ENCODE results near the gene RFX8. TPM values are rescaled to one million over a fixed set of nuclear protein-coding genes. Genes with fewer than 3 reads are reported as not detected.

RFX8 gene
- total and polyA plus RNA-seq, 3 experiments from 2014 or later, result not detected

- ChIA-PET POLR2A (no interaction called here), CTCF (no interaction called here)
- Mint-ChIP-seq H3K36me3 (peaks cover 0 to 6% (median 3%) of the 10 kb centered on the region in 3 donors), H3K9me3 (no peaks in the 10 kb centered on the region), H3K4me1 (no peaks in the 10 kb centered on the region), H3K27me3 (peaks cover 29 to 66% of the 10 kb centered on the region in 2 donors), H3K27ac (no peak overlapping the region), H3K4me3 (no peak overlapping the region)
- Histone ChIP-seq H3K4me3 (ENCODE audit: low read length) (no peak overlapping the region), H3K9me3 (ENCODE audit: low read length) (no peaks in the 10 kb centered on the region), H3K4me1 (ENCODE audit: insufficient read depth, low read length) (no peaks in the 10 kb centered on the region), H3K27me3 (ENCODE audit: insufficient read depth, low read length, poor library complexity, severe bottlenecking) (peaks cover 6% of the 10 kb centered on the region), H3K27ac (ENCODE audit: low read depth, low read length) (no peak overlapping the region), H3K36me3 (ENCODE audit: insufficient read depth, low read length) (no peaks in the 10 kb centered on the region)
- DNase-seq, result no peak
Measured at GRCh38 chr2:101396316-101396717, 78.6 kb downstream of the RFX8 start.

DNA sequence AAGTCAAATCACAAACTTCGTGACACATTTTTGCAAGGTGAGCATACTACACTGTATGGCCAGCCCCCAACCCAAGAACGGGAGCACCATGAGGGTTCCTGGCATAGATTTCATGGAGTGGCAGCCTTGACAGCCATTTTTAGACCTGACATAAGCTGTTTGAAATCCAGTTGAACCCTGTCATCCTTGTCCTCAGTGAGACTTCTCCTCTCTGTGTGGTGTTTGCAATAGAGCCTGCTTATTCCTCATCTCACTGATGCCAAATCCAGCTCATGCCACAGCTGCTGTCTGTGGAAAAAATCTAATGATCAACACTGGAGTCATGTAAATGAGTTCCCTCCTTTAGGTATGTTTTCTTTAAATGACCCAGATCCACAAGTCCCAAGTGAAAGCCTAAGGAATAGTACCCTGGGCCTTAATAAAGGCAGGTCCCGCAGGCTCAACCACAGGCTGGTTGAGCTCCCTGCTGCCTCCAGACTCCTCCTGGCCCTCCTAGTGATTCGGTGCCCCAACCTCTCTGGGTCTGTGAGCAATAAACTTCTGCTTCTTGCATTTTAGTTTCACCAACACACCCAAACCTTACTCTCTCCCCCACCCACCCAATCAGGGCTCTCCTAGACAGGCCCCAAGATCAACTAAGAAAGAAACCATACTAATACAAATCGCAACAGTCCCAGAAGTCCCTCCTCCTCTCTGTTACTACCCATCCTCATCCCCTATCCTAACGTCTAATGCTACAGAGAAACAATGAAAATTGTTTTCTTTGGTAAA is 79.2 kb downstream of the RFX8 start:
- no peak overlapping the region for H3K27ac Mint-ChIP-seq
- POLR2A ChIA-PET, result no interaction called here
- Histone ChIP-seq H3K27me3 (ENCODE audit: insufficient read depth, low read length, poor library complexity, severe bottlenecking) (peaks cover 6% of the 10 kb centered on the region), H3K36me3 (ENCODE audit: insufficient read depth, low read length) (no peaks in the 10 kb centered on the region), H3K27ac (ENCODE audit: low read depth, low read length) (no peak overlapping the region), H3K9me3 (ENCODE audit: low read length) (no peaks in the 10 kb centered on the region), H3K4me1 (ENCODE audit: insufficient read depth, low read length) (no peaks in the 10 kb centered on the region), H3K4me3 (ENCODE audit: low read length) (no peak overlapping the region)
- no peak overlapping the region for H3K4me3 Mint-ChIP-seq
- peaks cover 0 to 6% (median 3%) of the 10 kb centered on the region in 3 donors for H3K36me3 Mint-ChIP-seq
- peaks cover 26 to 69% of the 10 kb centered on the region in 2 donors for H3K27me3 Mint-ChIP-seq
- no peak for DNase-seq
- CTCF ChIA-PET, result no interaction called here
- H3K4me1 Mint-ChIP-seq, result no peaks in the 10 kb centered on the region
- H3K9me3 Mint-ChIP-seq, result no peaks in the 10 kb centered on the region

DNA sequence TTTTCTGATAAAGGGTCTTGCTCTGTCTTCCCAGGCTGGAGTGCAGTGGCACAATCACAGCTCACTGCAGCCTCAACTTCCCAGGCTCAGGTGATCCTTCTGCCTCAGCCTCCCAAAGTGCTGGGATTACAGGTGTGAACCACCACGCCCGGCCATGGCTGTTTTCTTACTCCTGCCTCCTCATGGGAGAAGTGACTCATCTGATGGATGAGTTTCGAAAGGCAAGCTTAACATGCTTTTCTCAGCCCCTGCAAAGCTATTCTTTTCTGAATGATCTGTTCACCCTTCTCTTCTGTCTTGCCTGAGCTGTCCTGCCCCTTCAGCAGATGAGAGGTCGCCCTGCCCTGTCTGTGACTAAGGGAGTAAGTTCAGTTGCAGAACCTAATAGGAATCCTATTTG is 86.7 kb downstream of the RFX8 start:
- Histone ChIP-seq H3K4me3 (ENCODE audit: low read length) (no peak overlapping the region), H3K9me3 (ENCODE audit: low read length) (no peaks in the 10 kb centered on the region), H3K4me1 (ENCODE audit: insufficient read depth, low read length) (peaks cover 13% of the 10 kb centered on the region), H3K27ac (ENCODE audit: low read depth, low read length) (no peak overlapping the region), H3K27me3 (ENCODE audit: insufficient read depth, low read length, poor library complexity, severe bottlenecking) (peaks cover 25% of the 10 kb centered on the region), H3K36me3 (ENCODE audit: insufficient read depth, low read length) (no peaks in the 10 kb centered on the region)
- Mint-ChIP-seq H3K4me1 (peaks cover 5 to 12% (median 7%) of the 10 kb centered on the region in 3 donors), H3K9me3 (no peaks in the 10 kb centered on the region), H3K36me3 (no peaks in the 10 kb centered on the region), H3K27ac (no peak overlapping the region), H3K4me3 (peak overlapping the region in 6 of 7 donors; percentile 13 to 76 (median 40)), H3K27me3 (peaks cover 47 to 74% of the 10 kb centered on the region in 2 donors)
- ChIA-PET POLR2A (no interaction called here), CTCF (interaction anchor here (0.8 to 4.9 kb wide), 9 partner anchors 12 to 114 kb away, joined by 3 to 21 read pairs (median 4); no protein-coding TSS in a partner anchor)
- DNase-seq, result no peak

- H3K9me3 Mint-ChIP-seq, result no peaks in the 10 kb centered on the region
- Histone ChIP-seq H3K27me3 (ENCODE audit: insufficient read depth, low read length, poor library complexity, severe bottlenecking) (peaks cover 25% of the 10 kb centered on the region), H3K27ac (ENCODE audit: low read depth, low read length) (no peak within 1 kb of the TSS), H3K36me3 (ENCODE audit: insufficient read depth, low read length) (no peaks in the 10 kb centered on the region), H3K4me1 (ENCODE audit: insufficient read depth, low read length) (peaks cover 13% of the 10 kb centered on the region), H3K9me3 (ENCODE audit: low read length) (no peaks in the 10 kb centered on the region), H3K4me3 (ENCODE audit: low read length) (peak within 1 kb of the TSS; percentile 27)
- peaks cover 50 to 77% of the 10 kb centered on the region in 2 donors for H3K27me3 Mint-ChIP-seq
- CTCF ChIA-PET, result interaction anchor here (0.7 to 4.9 kb wide), 16 partner anchors 13 to 444 kb away, joined by 3 to 21 read pairs (median 3); partner anchors contain the start of gene CNOT11
- H3K36me3 Mint-ChIP-seq, result peaks cover 0 to 6% (median 0%) of the 10 kb centered on the region in 3 donors
- POLR2A ChIA-PET, result interaction anchor here (1.2 kb wide), 1 partner anchor 78 kb away, joined by 4 read pairs; the partner anchor contains the start of gene RNF149
- H3K4me3 Mint-ChIP-seq, result peak within 1 kb of the TSS; percentile 63 to 77 (median 77)
- peak within 1 kb of the TSS in 2 of 8 donors; percentile 47 to 72 for H3K27ac Mint-ChIP-seq
- H3K4me1 Mint-ChIP-seq, result peaks cover 5 to 12% (median 7%) of the 10 kb centered on the region in 3 donors
- DNase-seq, result peak; percentile 34 to 64 (median 53)
Measured at GRCh38 chr2:101387151-101387834, 87.6 kb downstream of the RFX8 start, which contains the start of gene CREG2. TSS of gene CREG2 (minus strand) at chr2:101387503. CDS start at chr2:101387457, 46 bp downstream.

DNA sequence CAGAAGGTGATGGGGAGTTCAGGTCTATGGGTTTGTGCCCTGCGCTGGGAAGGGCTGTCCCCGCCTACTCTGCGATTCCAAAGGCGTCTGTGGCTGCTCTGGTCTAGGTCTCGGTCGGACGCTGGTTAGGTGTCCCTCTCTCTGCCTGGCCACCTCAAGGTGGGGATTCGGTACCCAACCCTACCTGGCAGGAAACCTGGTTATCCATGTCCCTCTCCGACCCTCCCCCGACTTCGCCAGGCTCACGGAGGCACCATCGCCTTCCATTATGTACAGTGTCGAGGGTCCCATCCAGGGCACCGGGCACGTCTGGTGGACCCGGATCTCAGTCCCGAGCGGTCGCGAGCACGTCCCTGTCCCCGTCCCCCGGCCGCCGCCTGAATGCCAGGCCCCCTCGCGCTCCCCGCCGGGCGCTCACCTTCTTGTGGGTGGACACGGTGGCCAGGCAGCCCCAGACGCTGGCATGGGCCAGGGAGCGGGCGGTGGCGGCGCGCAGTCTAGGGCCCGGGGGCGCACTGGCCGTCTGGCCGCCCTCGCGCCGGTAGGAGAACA is 88.2 kb downstream of the RFX8 start:
- POLR2A ChIA-PET, result interaction anchor here (1.2 kb wide), 1 partner anchor 78 kb away, joined by 4 read pairs; the partner anchor contains the start of gene RNF149
- Histone ChIP-seq H3K4me3 (ENCODE audit: low read length) (peak overlapping the region; percentile 26), H3K27me3 (ENCODE audit: insufficient read depth, low read length, poor library complexity, severe bottlenecking) (peaks cover 25% of the 10 kb centered on the region), H3K36me3 (ENCODE audit: insufficient read depth, low read length) (no peaks in the 10 kb centered on the region), H3K27ac (ENCODE audit: low read depth, low read length) (no peak overlapping the region), H3K9me3 (ENCODE audit: low read length) (no peaks in the 10 kb centered on the region), H3K4me1 (ENCODE audit: insufficient read depth, low read length) (peaks cover 13% of the 10 kb centered on the region)
- peaks cover 0 to 6% (median 0%) of the 10 kb centered on the region in 3 donors for H3K36me3 Mint-ChIP-seq
- peaks cover 5 to 12% (median 7%) of the 10 kb centered on the region in 3 donors for H3K4me1 Mint-ChIP-seq
- DNase-seq, result no peak
- peak overlapping the region; percentile 20 to 77 (median 63) for H3K4me3 Mint-ChIP-seq
- no peaks in the 10 kb centered on the region for H3K9me3 Mint-ChIP-seq
- H3K27me3 Mint-ChIP-seq, result peaks cover 48 to 70% of the 10 kb centered on the region in 2 donors
- H3K27ac Mint-ChIP-seq, result peak overlapping the region in 1 of 8 donors; percentile 72
- CTCF ChIA-PET, result interaction anchor here (0.7 to 4.9 kb wide), 12 partner anchors 13 to 445 kb away, joined by 3 to 21 read pairs (median 4); no protein-coding TSS in a partner anchor

DNA sequence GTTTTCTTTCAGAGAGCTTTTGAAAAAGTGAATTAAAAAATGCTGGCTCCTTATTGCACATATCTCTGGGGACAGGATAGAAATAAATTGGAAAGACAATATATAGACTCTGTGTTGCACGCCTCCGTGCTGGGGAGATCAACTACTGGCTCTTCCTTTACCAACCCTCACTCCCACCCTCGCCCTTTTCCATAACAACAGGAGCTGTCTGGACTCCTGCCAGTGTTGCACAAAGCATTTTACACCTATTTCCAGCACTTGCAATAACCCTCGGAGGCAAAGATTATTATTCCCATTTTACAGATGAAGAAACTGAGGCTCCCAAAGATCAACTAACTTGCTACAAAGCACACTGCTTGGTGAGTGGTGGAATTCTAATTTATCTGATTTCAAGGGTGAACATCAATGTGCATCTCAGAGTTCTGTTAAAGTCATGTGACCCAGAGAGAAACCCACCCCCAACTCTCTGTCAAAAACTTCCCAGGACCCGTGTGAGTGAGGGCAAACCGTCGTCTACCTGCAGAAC is 91.8 kb downstream of the RFX8 start:
- Mint-ChIP-seq H3K9me3 (no peaks in the 10 kb centered on the region), H3K27me3 (peaks cover 31 to 41% of the 10 kb centered on the region in 2 donors), H3K4me3 (no peak overlapping the region), H3K4me1 (peaks cover 5 to 12% (median 7%) of the 10 kb centered on the region in 3 donors), H3K27ac (no peak overlapping the region), H3K36me3 (peaks cover 0 to 6% (median 0%) of the 10 kb centered on the region in 3 donors)
- CTCF ChIA-PET, result no interaction called here
- Histone ChIP-seq H3K4me3 (ENCODE audit: low read length) (no peak overlapping the region), H3K9me3 (ENCODE audit: low read length) (no peaks in the 10 kb centered on the region), H3K27ac (ENCODE audit: low read depth, low read length) (no peak overlapping the region), H3K27me3 (ENCODE audit: insufficient read depth, low read length, poor library complexity, severe bottlenecking) (peaks cover 21% of the 10 kb centered on the region), H3K36me3 (ENCODE audit: insufficient read depth, low read length) (no peaks in the 10 kb centered on the region), H3K4me1 (ENCODE audit: insufficient read depth, low read length) (peaks cover 13% of the 10 kb centered on the region)
- no peak for DNase-seq
- POLR2A ChIA-PET, result no interaction called here

GRCh38 chr2:101382442-101382841 is 92.5 kb downstream of the RFX8 start:
- Histone ChIP-seq H3K27ac (ENCODE audit: low read depth, low read length) (no peak overlapping the region), H3K27me3 (ENCODE audit: insufficient read depth, low read length, poor library complexity, severe bottlenecking) (peaks cover 15% of the 10 kb centered on the region), H3K9me3 (ENCODE audit: low read length) (no peaks in the 10 kb centered on the region), H3K4me3 (ENCODE audit: low read length) (no peak overlapping the region), H3K36me3 (ENCODE audit: insufficient read depth, low read length) (no peaks in the 10 kb centered on the region), H3K4me1 (ENCODE audit: insufficient read depth, low read length) (peaks cover 9% of the 10 kb centered on the region)
- CTCF ChIA-PET, result no interaction called here
- POLR2A ChIA-PET, result no interaction called here
- H3K36me3 Mint-ChIP-seq, result peaks cover 0 to 6% (median 0%) of the 10 kb centered on the region in 3 donors
- peaks cover 26 to 37% of the 10 kb centered on the region in 2 donors for H3K27me3 Mint-ChIP-seq
- H3K4me3 Mint-ChIP-seq, result no peak overlapping the region
- no peaks in the 10 kb centered on the region for H3K9me3 Mint-ChIP-seq
- no peak for DNase-seq
- no peak overlapping the region for H3K27ac Mint-ChIP-seq
- H3K4me1 Mint-ChIP-seq, result peaks cover 3 to 7% (median 5%) of the 10 kb centered on the region in 3 donors

All from CD8-positive, alpha-beta memory T cell (primary cell).